PC-3 (cell line): ENCODE data around the gene LRRTM4. TPM values are rescaled to one million over a fixed set of nuclear protein-coding genes. Genes with fewer than 3 reads are reported as not detected.

Source experiments
- ATAC-seq: fragments of 200-7000 bp; cut with Tn5 transposase; 2 replicates; pipeline ENCODE4 v1.9.1; 2020; ENCODE audit warnings: mild to moderate bottlenecking, moderate library complexity
- BruUV-seq: library from RNA; stranded (reverse); fragments of 400-500 nt; replicated peaks from 2 replicates; lab custom pipeline; 2021; lab: Mats Ljungman, UMichigan
- CTCF ChIA-PET: fragments of 300-600 bp; sonication (Branson Sonifier 250); formaldehyde crosslinking; loops from one replicate; lab custom pipeline; 2022; ENCODE audit warnings: antibody characterized with exemption; lab: Charles Lee
- POLR2A ChIA-PET: fragments of 300-600 bp; sonication (Branson Sonifier 250); formaldehyde crosslinking; loops from one replicate; lab custom pipeline; 2022; ENCODE audit warnings: antibody characterized with exemption; ENCODE audit not compliant: unreplicated experiment; lab: Charles Lee
- DNase-seq: peaks from one replicate; pipeline ENCODE4 v3.0.0-alpha.2; 2015
- H2AFZ ChIP-seq: fragments of 300-600 bp; sonication (generic); 2 replicates; pipeline ENCODE4 v1.6.0; 2016; ENCODE audit warnings: antibody characterized with exemption, low read length
- H3F3A ChIP-seq: fragments of 300-600 bp; sonication (generic); one replicate; pipeline ENCODE4 v1.6.0; 2017; ENCODE audit warnings: antibody characterized with exemption, low read length, control low read depth, mild to moderate bottlenecking; ENCODE audit not compliant: unreplicated experiment
- H3K27ac ChIP-seq: fragments of 300-600 bp; sonication (generic); 2 replicates; pipeline ENCODE4 v1.5.1; 2016; ENCODE audit warnings: mild to moderate bottlenecking, low read length
- H3K27me3 ChIP-seq: fragments of 300-600 bp; sonication (generic); 2 replicates; pipeline ENCODE4 v1.6.1; 2016; ENCODE audit warnings: low read length, mixed read lengths
- H3K36me3 ChIP-seq: fragments of 300-600 bp; sonication (generic); 2 replicates; pipeline ENCODE4 v1.6.1; 2016; ENCODE audit warnings: low read depth, mixed run types, low read length, mixed read lengths
- H3K4me1 ChIP-seq: fragments of 300-600 bp; sonication (generic); 2 replicates; pipeline ENCODE4 v1.5.1; 2016; ENCODE audit warnings: low read length; ENCODE audit not compliant: insufficient read depth
- H3K4me2 ChIP-seq: fragments of 300-600 bp; sonication (generic); 2 replicates; pipeline ENCODE4 v1.6.0; 2016; ENCODE audit warnings: low read length
- H3K4me3 ChIP-seq: fragments of 300-600 bp; sonication (generic); 2 replicates; pipeline ENCODE4 v1.5.1; 2016; ENCODE audit warnings: mild to moderate bottlenecking, low read length, mixed read lengths
- H3K79me2 ChIP-seq: fragments of 300-600 bp; sonication (generic); 2 replicates; pipeline ENCODE4 v1.6.1; 2017; ENCODE audit warnings: low read length, mixed read lengths
- H3K9ac ChIP-seq: fragments of 300-600 bp; sonication (generic); 2 replicates; pipeline ENCODE4 v1.6.0; 2016; ENCODE audit warnings: mild to moderate bottlenecking, low read length
- H3K9me2 ChIP-seq: fragments of 300-600 bp; sonication (generic); replicated peaks from 2 replicates; pipeline ENCODE4 v1.6.1; 2016; ENCODE audit warnings: mixed run types, low read length, mixed read lengths
- H3K9me3 ChIP-seq: fragments of 300-600 bp; sonication (generic); 2 replicates; pipeline ENCODE4 v1.6.1; 2016; ENCODE audit warnings: low read length, mixed read lengths
- H4K20me1 ChIP-seq: fragments of 300-600 bp; sonication (generic); 2 replicates; pipeline ENCODE4 v1.6.1; 2016; ENCODE audit warnings: low read length, mixed read lengths
- EZH2 ChIP-seq: fragments of 300-600 bp; sonication (generic); IDR thresholded peaks from one replicate; pipeline ENCODE4 v1.6.1; 2017; ENCODE audit warnings: antibody characterized with exemption, mild to moderate bottlenecking, low read length; ENCODE audit not compliant: unreplicated experiment
- EZH2phosphoT487 ChIP-seq: fragments of 300-600 bp; sonication (generic); IDR thresholded peaks from 2 replicates; pipeline ENCODE4 v1.6.1; 2018; ENCODE audit warnings: mild to moderate bottlenecking, antibody characterized with exemption, low read length, borderline replicate concordance
- intact Hi-C: fragments of 100-400 bp; cut with micrococcal nuclease; formaldehyde crosslinking; loops from 2 replicates; pipeline ENCODE4 v1.9.0; 2023
- total RNA-seq: library from RNA; depleted of rRNA; stranded (reverse); fragments of >200 nt; gene quantifications from 2 replicates; pipeline ENCODE4 v1.2.3, GENCODE V29; 2014
- TF ChIP-seq, protein P1 (sequence below): fragments of 300-600 bp; sonication (generic); conservative IDR thresholded peaks from 2 replicates; pipeline ENCODE4 v1.5.1; 2017; ENCODE audit warnings: antibody characterized with exemption, low read depth, mild to moderate bottlenecking, low read length

The LRRTM4 gene
- total RNA-seq, 1 experiment from 2014 or later = not detected

GRCh38 chr2:76977846-76978727, 544.1 kb downstream of the LRRTM4 start:
- ATAC-seq = no peak
- no peak for TF ChIP-seq EZH2phosphoT487

GRCh38 chr2:76975752-76976151, 546.4 kb downstream of the LRRTM4 start:
- Histone ChIP-seq H2AFZ (no peak overlapping the region), H3F3A (no peaks in the 10 kb centered on the region), H3K27ac (no peak overlapping the region), H3K4me2 (no peak overlapping the region), H3K9ac (no peak overlapping the region), H4K20me1 (no peaks in the 10 kb centered on the region), H3K9me2 (no peaks in the 10 kb centered on the region), H3K79me2 (no peaks in the 10 kb centered on the region), H3K4me3 (no peak overlapping the region), H3K36me3 (no peaks in the 10 kb centered on the region), H3K4me1 (no peaks in the 10 kb centered on the region), H3K9me3 (no peaks in the 10 kb centered on the region), H3K27me3 (no peaks in the 10 kb centered on the region)
- intact Hi-C loops = no loop called here
- CTCF ChIA-PET = no interaction called here
- DNase-seq (no peak), ATAC-seq (no peak)
- TF ChIP-seq EZH2phosphoT487 (no peak), EZH2 (no peak)
- TF ChIP-seq, protein P1, sequence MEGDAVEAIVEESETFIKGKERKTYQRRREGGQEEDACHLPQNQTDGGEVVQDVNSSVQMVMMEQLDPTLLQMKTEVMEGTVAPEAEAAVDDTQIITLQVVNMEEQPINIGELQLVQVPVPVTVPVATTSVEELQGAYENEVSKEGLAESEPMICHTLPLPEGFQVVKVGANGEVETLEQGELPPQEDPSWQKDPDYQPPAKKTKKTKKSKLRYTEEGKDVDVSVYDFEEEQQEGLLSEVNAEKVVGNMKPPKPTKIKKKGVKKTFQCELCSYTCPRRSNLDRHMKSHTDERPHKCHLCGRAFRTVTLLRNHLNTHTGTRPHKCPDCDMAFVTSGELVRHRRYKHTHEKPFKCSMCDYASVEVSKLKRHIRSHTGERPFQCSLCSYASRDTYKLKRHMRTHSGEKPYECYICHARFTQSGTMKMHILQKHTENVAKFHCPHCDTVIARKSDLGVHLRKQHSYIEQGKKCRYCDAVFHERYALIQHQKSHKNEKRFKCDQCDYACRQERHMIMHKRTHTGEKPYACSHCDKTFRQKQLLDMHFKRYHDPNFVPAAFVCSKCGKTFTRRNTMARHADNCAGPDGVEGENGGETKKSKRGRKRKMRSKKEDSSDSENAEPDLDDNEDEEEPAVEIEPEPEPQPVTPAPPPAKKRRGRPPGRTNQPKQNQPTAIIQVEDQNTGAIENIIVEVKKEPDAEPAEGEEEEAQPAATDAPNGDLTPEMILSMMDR = no peak
- POLR2A ChIA-PET = no interaction called here
- no TSS peak for BruUV-seq

More at GRCh38 chr2:76977846-76978727, 544.1 kb downstream of the LRRTM4 start:
- ChIA-PET CTCF (no interaction called here), POLR2A (no interaction called here)
- no peak for DNase-seq
- intact Hi-C loops = no loop called here
- Histone ChIP-seq H3F3A (no peaks in the 10 kb centered on the region), H3K9me3 (no peaks in the 10 kb centered on the region), H3K4me2 (no peak overlapping the region), H3K9me2 (no peaks in the 10 kb centered on the region), H3K79me2 (no peaks in the 10 kb centered on the region), H4K20me1 (no peaks in the 10 kb centered on the region), H3K4me1 (no peaks in the 10 kb centered on the region), H3K4me3 (no peak overlapping the region), H3K27me3 (no peaks in the 10 kb centered on the region), H3K27ac (no peak overlapping the region), H3K9ac (no peak overlapping the region), H3K36me3 (no peaks in the 10 kb centered on the region), H2AFZ (no peak overlapping the region)
- BruUV-seq = no TSS peak

- no peaks in the 10 kb centered on the region for H3K27me3 ChIP-seq
- no peak overlapping the region for H3K27ac ChIP-seq
- BruUV-seq = no TSS peak
- H3K9ac ChIP-seq = no peak overlapping the region
- H2AFZ ChIP-seq = no peak overlapping the region
- no peak overlapping the region for H3K4me3 ChIP-seq
- H3K36me3 ChIP-seq = no peaks in the 10 kb centered on the region
- no peaks in the 10 kb centered on the region for H3K9me3 ChIP-seq
- ChIA-PET POLR2A (no interaction called here), CTCF (no interaction called here)
- no peak overlapping the region for H3K4me2 ChIP-seq
- H3F3A ChIP-seq = no peaks in the 10 kb centered on the region
- intact Hi-C loops = no loop called here
- ATAC-seq (no peak), DNase-seq (no peak)
- no peaks in the 10 kb centered on the region for H3K4me1 ChIP-seq
- no peaks in the 10 kb centered on the region for H3K79me2 ChIP-seq
- no peaks in the 10 kb centered on the region for H4K20me1 ChIP-seq
- H3K9me2 ChIP-seq = no peaks in the 10 kb centered on the region
- TF ChIP-seq EZH2phosphoT487 = no peak
- TF ChIP-seq EZH2 = no peak
- TF ChIP-seq, protein P1 = no peak
Observed at GRCh38 chr2:76973610-76974009, 548.6 kb downstream of the LRRTM4 start.
